Loucy (cell line): ENCODE data around the gene B3GAT3.
"Not testable (repeated sequence)": the region's sequence is repeated elsewhere in the genome, so short reads cannot be mapped to it uniquely, and the experiment has no call there.

ENCODE experiments used
- H2AFZ ChIP-seq: fragments of 200-600 bp; sonication (generic); 2 replicates; pipeline ENCODE4 v1.6.0; 2016; ENCODE audit warnings: antibody characterized with exemption, mild to moderate bottlenecking, low read length, moderate library complexity
- H3F3A ChIP-seq: fragments of 200-600 bp; 2 replicates; pipeline ENCODE4 v1.6.0; 2016; ENCODE audit warnings: antibody characterized with exemption, low read depth, mild to moderate bottlenecking
- H3K27me3 ChIP-seq: fragments of 200-600 bp; sonication (generic); 2 replicates; pipeline ENCODE4 v1.6.1; 2014; ENCODE audit warnings: low read length, mild to moderate bottlenecking; ENCODE audit not compliant: insufficient read depth, poor library complexity, severe bottlenecking
- H3K36me3 ChIP-seq: fragments of 200-600 bp; sonication (generic); 2 replicates; pipeline ENCODE4 v1.6.1; 2016; ENCODE audit warnings: low read length; ENCODE audit not compliant: insufficient read depth
- H3K4me1 ChIP-seq: fragments of 200-600 bp; sonication (generic); 2 replicates; pipeline ENCODE4 v1.5.1; 2014; ENCODE audit warnings: low read length, mild to moderate bottlenecking; ENCODE audit not compliant: insufficient read depth, poor library complexity, severe bottlenecking
- H3K4me2 ChIP-seq: fragments of 200-600 bp; sonication (generic); 2 replicates; pipeline ENCODE4 v1.6.0; 2014; ENCODE audit warnings: antibody characterized with exemption, low read length, low read depth, mild to moderate bottlenecking; ENCODE audit not compliant: poor library complexity, severe bottlenecking
- H3K4me3 ChIP-seq: fragments of 200-600 bp; sonication (generic); 2 replicates; pipeline ENCODE4 v1.5.1; 2014; ENCODE audit warnings: low read length, mild to moderate bottlenecking, mixed read lengths; ENCODE audit not compliant: poor library complexity, severe bottlenecking
- H3K79me2 ChIP-seq: fragments of 200-600 bp; sonication (generic); 2 replicates; pipeline ENCODE4 v1.6.1; 2014; ENCODE audit warnings: low read length; ENCODE audit not compliant: insufficient read depth
- H3K9ac ChIP-seq: fragments of 200-600 bp; sonication (generic); 2 replicates; pipeline ENCODE4 v1.6.0; 2014; ENCODE audit warnings: mild to moderate bottlenecking, low read depth, low read length, moderate library complexity; ENCODE audit not compliant: poor library complexity, severe bottlenecking
- H3K9me2 ChIP-seq: fragments of 200-600 bp; sonication (generic); replicated peaks from 2 replicates; pipeline ENCODE4 v1.6.1; 2016; ENCODE audit warnings: low read depth, low read length, mixed read lengths
- H3K9me3 ChIP-seq: fragments of 200-600 bp; sonication (generic); 2 replicates; pipeline ENCODE4 v1.6.1; 2014; ENCODE audit warnings: mild to moderate bottlenecking, antibody characterized with exemption, low read length, low read depth; ENCODE audit not compliant: insufficient read depth
- H4K20me1 ChIP-seq: fragments of 200-600 bp; sonication (generic); 2 replicates; pipeline ENCODE4 v1.6.0; 2014; ENCODE audit warnings: antibody characterized with exemption, low read length, mild to moderate bottlenecking; ENCODE audit not compliant: insufficient read depth, poor library complexity, severe bottlenecking
- EZH2phosphoT487 ChIP-seq: fragments of 200-600 bp; IDR thresholded peaks from 2 replicates; pipeline ENCODE4 v1.6.1; 2018; ENCODE audit warnings: antibody characterized with exemption, mild to moderate bottlenecking, moderate library complexity, borderline replicate concordance
- TF ChIP-seq, protein P1 (sequence below): fragments of 200-600 bp; sonication (generic); conservative IDR thresholded peaks from 2 replicates; pipeline ENCODE4 v1.5.1; 2014; ENCODE audit warnings: mild to moderate bottlenecking, antibody characterized with exemption, low read length

Gene B3GAT3

DNA sequence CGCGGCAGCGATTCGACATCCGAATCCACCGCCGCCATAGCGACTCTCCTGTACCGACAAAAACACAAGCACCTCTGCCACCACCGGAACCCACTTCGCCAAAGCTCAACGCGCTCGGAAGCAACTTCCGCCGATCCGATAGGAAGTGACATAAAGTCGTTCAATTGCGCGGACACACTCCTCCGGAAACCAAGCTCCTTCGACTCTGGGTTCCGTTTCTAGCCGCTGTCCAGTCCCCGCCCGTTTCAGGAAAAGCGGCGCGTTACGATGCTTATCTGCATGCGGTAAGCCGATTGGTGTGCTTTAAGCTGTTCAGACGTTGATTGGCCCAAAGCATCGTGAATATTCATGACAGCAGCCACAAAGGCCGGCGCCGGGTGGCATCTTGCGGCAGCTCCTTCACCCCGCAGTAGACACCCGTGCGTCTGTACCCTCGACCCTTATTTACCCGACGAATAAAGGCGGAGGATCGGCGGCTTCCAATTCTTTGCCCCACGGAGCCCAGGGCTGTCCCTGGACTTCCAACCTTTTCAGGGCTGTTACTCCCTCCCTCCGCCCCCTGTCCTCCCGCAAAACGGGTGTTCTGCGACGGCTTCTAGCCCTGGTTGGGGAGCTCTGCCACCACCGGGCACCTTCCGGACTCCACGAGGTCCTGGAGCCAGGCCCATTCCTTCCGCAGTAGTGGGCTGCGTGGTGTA lies 30.2 kb downstream of the B3GAT3 start, which contains the start of gene TUT1:
TUT1 (minus strand) TSS at position 76 of the 698 bp plus-strand sequence; CDS start at position 38, 38 bp downstream.
- TF ChIP-seq EZH2phosphoT487 = no peak
- TF ChIP-seq, protein P1, sequence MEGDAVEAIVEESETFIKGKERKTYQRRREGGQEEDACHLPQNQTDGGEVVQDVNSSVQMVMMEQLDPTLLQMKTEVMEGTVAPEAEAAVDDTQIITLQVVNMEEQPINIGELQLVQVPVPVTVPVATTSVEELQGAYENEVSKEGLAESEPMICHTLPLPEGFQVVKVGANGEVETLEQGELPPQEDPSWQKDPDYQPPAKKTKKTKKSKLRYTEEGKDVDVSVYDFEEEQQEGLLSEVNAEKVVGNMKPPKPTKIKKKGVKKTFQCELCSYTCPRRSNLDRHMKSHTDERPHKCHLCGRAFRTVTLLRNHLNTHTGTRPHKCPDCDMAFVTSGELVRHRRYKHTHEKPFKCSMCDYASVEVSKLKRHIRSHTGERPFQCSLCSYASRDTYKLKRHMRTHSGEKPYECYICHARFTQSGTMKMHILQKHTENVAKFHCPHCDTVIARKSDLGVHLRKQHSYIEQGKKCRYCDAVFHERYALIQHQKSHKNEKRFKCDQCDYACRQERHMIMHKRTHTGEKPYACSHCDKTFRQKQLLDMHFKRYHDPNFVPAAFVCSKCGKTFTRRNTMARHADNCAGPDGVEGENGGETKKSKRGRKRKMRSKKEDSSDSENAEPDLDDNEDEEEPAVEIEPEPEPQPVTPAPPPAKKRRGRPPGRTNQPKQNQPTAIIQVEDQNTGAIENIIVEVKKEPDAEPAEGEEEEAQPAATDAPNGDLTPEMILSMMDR = no peak

DNA sequence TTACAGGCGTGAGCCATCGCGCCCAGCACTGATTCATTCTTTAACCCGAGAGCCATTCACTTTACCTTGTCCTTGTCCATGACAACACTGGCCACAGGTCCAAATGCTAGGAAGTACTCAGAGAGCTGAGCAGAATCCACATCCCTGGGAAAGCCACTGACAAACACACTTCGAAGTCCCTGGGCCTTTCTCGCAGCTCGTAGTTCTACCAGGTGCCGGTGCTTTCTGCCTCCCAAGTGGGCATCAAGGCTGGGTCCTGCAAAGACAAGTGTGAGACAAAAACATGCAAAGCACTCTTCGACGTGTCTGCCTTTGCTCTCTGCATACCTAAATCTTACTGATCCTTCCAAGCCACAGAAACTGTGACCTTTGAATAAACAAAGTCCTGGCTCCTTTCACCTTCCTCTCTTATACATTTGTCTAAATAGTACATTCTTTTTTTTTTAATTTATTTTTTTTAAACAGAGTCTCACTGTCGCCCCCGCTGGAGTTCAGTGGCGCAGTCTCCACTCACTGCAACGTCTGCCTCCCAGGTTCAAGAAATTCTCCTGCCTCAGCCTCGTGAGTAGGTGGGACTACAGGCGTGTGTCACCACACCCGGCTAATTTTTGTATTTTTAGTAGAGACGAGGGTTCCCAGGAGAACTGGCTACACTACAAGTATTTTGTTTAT lies 32.7 kb downstream of the B3GAT3 start:
- H3K4me1 ChIP-seq = peaks cover 26% of the 10 kb centered on the region
- H3K9me3 ChIP-seq = no peaks in the 10 kb centered on the region
- H2AFZ ChIP-seq = no peak overlapping the region
- no peak for TF ChIP-seq EZH2phosphoT487
- TF ChIP-seq, protein P1 = peak; percentile 52
- H3F3A ChIP-seq = peaks cover 12% of the 10 kb centered on the region
- peaks cover 59% of the 10 kb centered on the region for H3K79me2 ChIP-seq
- peaks cover 18% of the 10 kb centered on the region for H4K20me1 ChIP-seq
- peaks cover 20% of the 10 kb centered on the region; the same call in 1 of the 2 replicates for H3K36me3 ChIP-seq
- H3K9me2 ChIP-seq = no peaks in the 10 kb centered on the region
- H3K27me3 ChIP-seq = no peaks in the 10 kb centered on the region
- H3K4me3 ChIP-seq = no peak overlapping the region
- peak overlapping the region; percentile 44 for H3K9ac ChIP-seq
- H3K4me2 ChIP-seq = peak overlapping the region; percentile 73

More for the DNA sequence above, 30.2 kb downstream of the B3GAT3 start, which contains the start of gene TUT1:
- peak within 1 kb of the TSS; percentile 87 for H3K4me2 ChIP-seq
- H3K9me3 ChIP-seq = no peaks in the 10 kb centered on the region
- peak within 1 kb of the TSS; percentile 69 for H2AFZ ChIP-seq
- peaks cover 36% of the 10 kb centered on the region; the same call in 1 of the 2 replicates for H3K36me3 ChIP-seq
- H3K9me2 ChIP-seq = no peaks in the 10 kb centered on the region
- peaks cover 59% of the 10 kb centered on the region for H3K79me2 ChIP-seq
- H3K4me1 ChIP-seq = peaks cover 26% of the 10 kb centered on the region
- no peaks in the 10 kb centered on the region for H3K27me3 ChIP-seq
- peaks cover 12% of the 10 kb centered on the region for H3F3A ChIP-seq
- H3K9ac ChIP-seq = peak within 1 kb of the TSS; percentile 93
- peaks cover 20% of the 10 kb centered on the region for H4K20me1 ChIP-seq
- peak within 1 kb of the TSS; percentile 93 for H3K4me3 ChIP-seq

DNA sequence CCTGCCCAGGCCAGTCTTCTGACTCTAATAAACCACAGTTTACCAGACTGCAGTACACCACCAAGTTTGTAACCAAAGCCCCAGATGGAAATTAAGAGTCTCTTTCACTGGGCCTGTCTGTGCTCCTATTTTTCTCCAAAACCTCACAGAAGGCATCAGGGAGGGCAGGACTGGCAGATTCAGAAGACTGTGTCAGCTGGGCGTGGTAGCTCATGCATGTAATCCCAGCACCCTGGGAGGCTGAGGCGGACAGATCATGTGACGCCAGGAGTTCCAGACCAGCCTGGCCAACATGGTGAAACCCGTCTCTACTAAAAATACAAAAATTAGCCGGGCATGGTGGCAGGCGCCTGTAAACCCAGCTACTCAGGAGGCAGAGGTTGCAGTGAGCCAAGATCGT lies 36.4 kb downstream of the B3GAT3 start:
- H3K9me3 ChIP-seq, H3K9ac ChIP-seq, H3K4me3 ChIP-seq, H2AFZ ChIP-seq, H3K4me2 ChIP-seq, H3K27me3 ChIP-seq, H3K9me2 ChIP-seq, H4K20me1 ChIP-seq, H3F3A ChIP-seq: not testable (repeated sequence)
- Histone ChIP-seq H3K79me2 (peaks cover 65% of the 10 kb centered on the region), H3K4me1 (peaks cover 11% of the 10 kb centered on the region), H3K36me3 (peaks cover 20% of the 10 kb centered on the region; the same call in 1 of the 2 replicates)

DNA sequence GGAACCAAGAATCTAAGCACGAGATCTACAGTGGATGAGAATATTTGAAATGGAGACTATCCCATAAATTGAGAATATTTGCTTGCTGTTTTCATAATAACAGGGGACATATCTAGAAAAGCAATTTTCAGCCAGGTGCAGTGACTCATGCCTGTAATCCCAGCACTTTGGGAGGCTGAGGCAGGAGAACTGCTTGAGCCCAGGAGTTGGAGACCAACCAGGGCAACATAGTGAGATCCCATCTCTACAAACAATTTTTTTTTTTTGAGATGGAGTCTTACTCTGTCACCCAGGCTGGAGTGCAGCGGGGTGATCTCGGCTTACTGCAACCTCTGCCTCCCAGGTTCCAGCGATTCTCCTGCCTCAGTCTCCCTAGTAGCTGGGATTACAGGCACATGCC lies 40.1 kb downstream of the B3GAT3 start:
- H3K4me1 ChIP-seq, H3K4me3 ChIP-seq, H3K27me3 ChIP-seq, H3K9me3 ChIP-seq, H3F3A ChIP-seq, H4K20me1 ChIP-seq, H3K4me2 ChIP-seq, H2AFZ ChIP-seq, H3K9me2 ChIP-seq, H3K9ac ChIP-seq: not testable (repeated sequence)
- peaks cover 36% of the 10 kb centered on the region; the same call in 1 of the 2 replicates for H3K36me3 ChIP-seq
- H3K79me2 ChIP-seq = peaks cover 35% of the 10 kb centered on the region; the same call in 1 of the 2 replicates
